Subcutaneous abdominal adipose tissue (tissue), 5 donors: ENCODE data around the gene ITPR1.

Source experiments
- H3K27ac ChIP-seq: one replicate; pipeline ENCODE4 v1.7.0; 2013; ENCODE audit warnings: low read depth, mild to moderate bottlenecking, inconsistent platforms, low read length, moderate library complexity
- H3K27me3 ChIP-seq, 5 donors: one replicate each; pipeline ENCODE4 v1.7.0; 2013; ENCODE audit warnings: low read length in 5 of 5, inconsistent platforms in 1 of 5; ENCODE audit not compliant: control insufficient read depth in 5 of 5, insufficient read depth in 4 of 5
- H3K36me3 ChIP-seq, 5 donors: one replicate each; pipeline ENCODE4 v1.7.0; 2013; ENCODE audit warnings: low read length in 5 of 5; ENCODE audit not compliant: control insufficient read depth in 5 of 5, insufficient read depth in 5 of 5
- H3K4me1 ChIP-seq, 5 donors: one replicate each; pipeline ENCODE4 v1.7.0; 2013; ENCODE audit warnings: low read length in 5 of 5, mild to moderate bottlenecking in 3 of 5, moderate library complexity in 1 of 5; ENCODE audit not compliant: control insufficient read depth in 5 of 5, insufficient read depth in 5 of 5
- H3K4me3 ChIP-seq, 5 donors: one replicate each; pipeline ENCODE4 v1.7.0; 2013; ENCODE audit warnings: low read length in 5 of 5, low read depth in 1 of 5
- H3K9ac ChIP-seq, 5 donors: one replicate each; pipeline ENCODE4 v1.7.0; 2013; ENCODE audit warnings: low read length in 5 of 5, mild to moderate bottlenecking in 4 of 5, moderate library complexity in 3 of 5
- H3K9me3 ChIP-seq, 5 donors: one replicate each; pipeline ENCODE4 v1.7.0; 2013; ENCODE audit warnings: low read length in 5 of 5; ENCODE audit not compliant: control insufficient read depth in 5 of 5
- donor health status: healthy.
- donor health status: healthy.
- donor health status: healthy.
- donor health status: healthy.
- donor health status: healthy.

ITPR1 gene

DNA sequence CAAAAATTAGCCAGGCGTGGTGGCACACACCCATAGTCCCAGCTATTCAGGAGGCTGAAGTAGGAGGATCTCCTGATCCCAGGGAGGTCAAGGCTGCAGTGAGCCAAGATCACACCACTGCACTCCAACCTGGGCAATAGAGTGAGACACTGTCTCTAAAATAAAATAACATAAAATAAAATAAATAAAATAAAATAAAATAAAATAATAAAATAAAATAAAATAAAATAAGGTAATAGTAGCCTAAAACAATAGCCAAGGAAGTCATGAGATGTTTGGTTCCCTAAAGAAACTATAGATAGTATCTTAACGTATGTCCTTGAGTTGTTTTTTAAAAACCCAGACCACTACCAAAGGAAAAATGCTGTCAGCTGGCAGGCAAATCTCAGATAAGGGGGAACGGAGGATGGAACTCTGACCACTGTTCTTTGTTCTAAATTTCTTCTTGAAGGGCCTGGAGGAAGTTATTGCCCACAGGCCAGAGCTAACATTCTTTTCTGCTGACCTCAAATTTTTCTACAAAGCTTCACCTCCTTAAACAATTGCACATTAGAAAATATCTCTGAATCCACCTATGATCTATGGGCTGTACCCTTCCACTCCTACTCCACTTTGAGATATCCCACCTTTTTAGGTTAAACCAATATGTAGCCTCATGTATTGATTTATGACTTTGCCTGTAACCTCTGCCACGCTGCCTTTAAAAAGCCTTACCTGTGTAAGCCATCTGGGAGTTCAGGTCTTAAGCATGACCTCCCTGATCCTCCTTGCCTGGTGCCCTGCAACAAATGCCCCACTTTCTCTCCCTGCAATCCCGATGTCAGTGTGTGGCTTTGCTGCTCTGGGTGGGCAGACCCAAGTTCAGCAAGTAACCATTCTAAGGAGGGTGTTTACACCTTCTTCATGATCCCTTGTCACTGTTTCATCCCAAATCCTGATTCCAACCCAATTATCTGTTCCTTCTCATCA lies 359.9 kb downstream of the ITPR1 start:
- no peaks in the 10 kb centered on the region for H3K9me3 ChIP-seq
- H3K9ac ChIP-seq, result no peak overlapping the region
- no peaks in the 10 kb centered on the region for H3K27me3 ChIP-seq
- peaks cover 0 to 3% (median 0%) of the 10 kb centered on the region in 5 donors for H3K4me1 ChIP-seq
- H3K36me3 ChIP-seq, result no peaks in the 10 kb centered on the region
- no peak overlapping the region for H3K27ac ChIP-seq
- no peak overlapping the region for H3K4me3 ChIP-seq

GRCh38 chr3:4853749-4854140 lies 360.6 kb downstream of the ITPR1 start:
- Histone ChIP-seq H3K4me3 (no peak overlapping the region), H3K27me3 (no peaks in the 10 kb centered on the region), H3K4me1 (peaks cover 0 to 3% (median 0%) of the 10 kb centered on the region in 5 donors), H3K9me3 (no peaks in the 10 kb centered on the region), H3K9ac (no peak overlapping the region), H3K36me3 (no peaks in the 10 kb centered on the region), H3K27ac (no peak overlapping the region)

GRCh38 chr3:4855676-4856075 lies 362.5 kb downstream of the ITPR1 start:
- Histone ChIP-seq H3K27me3 (no peaks in the 10 kb centered on the region), H3K9ac (no peak overlapping the region), H3K9me3 (peaks cover 0 to 5% (median 0%) of the 10 kb centered on the region in 5 donors), H3K4me1 (peaks cover 0 to 3% (median 0%) of the 10 kb centered on the region in 5 donors), H3K4me3 (no peak overlapping the region), H3K27ac (no peak overlapping the region), H3K36me3 (no peaks in the 10 kb centered on the region)

DNA sequence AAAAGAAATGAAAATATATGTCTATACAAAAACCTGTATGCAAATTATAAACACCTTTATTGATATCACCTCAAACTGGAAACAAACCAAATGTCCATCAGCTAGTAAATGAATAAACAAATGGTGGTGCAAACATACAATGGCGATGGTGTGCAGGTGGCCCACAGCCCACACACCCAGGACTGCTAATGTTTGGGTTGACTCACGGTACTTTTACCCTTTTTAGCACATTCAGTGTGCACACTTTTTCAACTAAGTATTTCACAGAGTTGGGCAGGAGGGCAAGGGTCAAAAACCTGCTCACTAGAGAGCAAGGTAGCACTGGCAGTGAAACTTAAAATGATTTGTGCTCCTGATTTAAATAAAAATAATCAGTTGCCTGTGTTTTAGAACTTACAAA lies 363.0 kb downstream of the ITPR1 start:
- Histone ChIP-seq H3K4me1 (peaks cover 0 to 3% (median 0%) of the 10 kb centered on the region in 5 donors), H3K36me3 (no peaks in the 10 kb centered on the region), H3K9me3 (peaks cover 0 to 6% (median 3%) of the 10 kb centered on the region in 5 donors), H3K9ac (no peak overlapping the region), H3K4me3 (no peak overlapping the region), H3K27ac (no peak overlapping the region), H3K27me3 (no peaks in the 10 kb centered on the region)

DNA sequence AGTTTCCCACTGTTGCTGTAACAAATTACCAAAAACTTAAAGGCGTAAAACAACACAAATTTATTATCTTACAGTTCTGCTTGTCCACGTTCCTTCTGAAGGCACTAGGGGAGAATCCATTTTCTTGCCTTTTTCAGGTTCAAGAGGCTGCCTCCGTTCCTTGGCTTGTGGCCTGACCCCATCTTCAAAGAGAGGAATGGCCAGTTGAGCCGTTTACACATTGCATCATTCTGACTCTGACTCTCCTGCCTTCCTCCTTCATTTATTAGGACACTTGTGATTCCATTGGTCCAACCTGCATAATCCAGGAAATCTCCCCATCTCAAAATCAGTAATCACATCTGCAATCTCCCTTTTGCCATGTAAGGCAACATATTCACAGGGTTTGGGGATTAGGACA lies 363.4 kb downstream of the ITPR1 start:
- no peak overlapping the region for H3K27ac ChIP-seq
- H3K27me3 ChIP-seq, result no peaks in the 10 kb centered on the region

DNA sequence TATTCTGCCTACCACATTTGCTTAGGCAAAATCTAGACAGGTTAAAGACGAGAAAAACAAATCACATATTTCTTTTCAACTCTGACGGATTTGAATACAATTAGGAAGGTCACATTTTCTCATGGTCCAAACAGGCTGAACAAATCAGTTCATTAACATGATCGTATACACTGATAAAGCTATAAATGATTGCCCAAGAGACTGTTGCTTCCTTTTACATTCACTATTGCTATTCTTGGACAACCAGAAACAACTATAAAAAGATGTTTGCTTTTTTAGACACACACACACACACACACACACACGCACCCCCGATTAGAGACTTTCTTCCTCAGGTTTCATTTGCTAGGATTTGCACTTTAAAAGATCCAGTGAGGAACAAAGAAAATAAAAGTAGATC lies 363.8 kb downstream of the ITPR1 start:
- no peak overlapping the region for H3K9ac ChIP-seq
- H3K27me3 ChIP-seq, result no peaks in the 10 kb centered on the region
- no peak overlapping the region for H3K27ac ChIP-seq
- peaks cover 0 to 3% (median 0%) of the 10 kb centered on the region in 5 donors for H3K4me1 ChIP-seq
- peaks cover 0 to 11% (median 5%) of the 10 kb centered on the region in 5 donors for H3K9me3 ChIP-seq
- H3K4me3 ChIP-seq, result no peak overlapping the region
- H3K36me3 ChIP-seq, result no peaks in the 10 kb centered on the region

More for the DNA sequence above, 363.4 kb downstream of the ITPR1 start:
- no peak overlapping the region for H3K9ac ChIP-seq
- H3K4me1 ChIP-seq, result peaks cover 0 to 3% (median 0%) of the 10 kb centered on the region in 5 donors
- no peaks in the 10 kb centered on the region for H3K36me3 ChIP-seq
- peaks cover 0 to 10% (median 5%) of the 10 kb centered on the region in 5 donors for H3K9me3 ChIP-seq
- H3K4me3 ChIP-seq, result no peak overlapping the region

- peaks cover 0 to 11% (median 5%) of the 10 kb centered on the region in 5 donors for H3K9me3 ChIP-seq
- H3K4me1 ChIP-seq, result peaks cover 0 to 3% (median 0%) of the 10 kb centered on the region in 5 donors
Measured at GRCh38 chr3:4859788-4860187, 366.6 kb downstream of the ITPR1 start.

GRCh38 chr3:4862973-4863372 lies 369.8 kb downstream of the ITPR1 start:
- no peak overlapping the region for H3K9ac ChIP-seq
- H3K36me3 ChIP-seq, result no peaks in the 10 kb centered on the region
- peaks cover 0 to 11% (median 5%) of the 10 kb centered on the region in 5 donors for H3K9me3 ChIP-seq
- H3K27me3 ChIP-seq, result no peaks in the 10 kb centered on the region
- H3K4me1 ChIP-seq, result peaks cover 6 to 18% (median 15%) of the 10 kb centered on the region in 5 donors
- H3K27ac ChIP-seq, result no peak overlapping the region
- no peak overlapping the region for H3K4me3 ChIP-seq

More at GRCh38 chr3:4859788-4860187, 366.6 kb downstream of the ITPR1 start:
- no peaks in the 10 kb centered on the region for H3K27me3 ChIP-seq
- H3K4me3 ChIP-seq, result no peak overlapping the region
- H3K36me3 ChIP-seq, result no peaks in the 10 kb centered on the region
- H3K27ac ChIP-seq, result no peak overlapping the region
- no peak overlapping the region for H3K9ac ChIP-seq

- no peak overlapping the region for H3K27ac ChIP-seq
- peaks cover 0 to 11% (median 5%) of the 10 kb centered on the region in 5 donors for H3K9me3 ChIP-seq
- no peak overlapping the region for H3K9ac ChIP-seq
- no peaks in the 10 kb centered on the region for H3K36me3 ChIP-seq
- H3K4me1 ChIP-seq, result peaks cover 9 to 27% (median 23%) of the 10 kb centered on the region in 5 donors
- H3K4me3 ChIP-seq, result no peak overlapping the region
- H3K27me3 ChIP-seq, result no peaks in the 10 kb centered on the region
Measured at GRCh38 chr3:4864503-4864902, 371.4 kb downstream of the ITPR1 start.

DNA sequence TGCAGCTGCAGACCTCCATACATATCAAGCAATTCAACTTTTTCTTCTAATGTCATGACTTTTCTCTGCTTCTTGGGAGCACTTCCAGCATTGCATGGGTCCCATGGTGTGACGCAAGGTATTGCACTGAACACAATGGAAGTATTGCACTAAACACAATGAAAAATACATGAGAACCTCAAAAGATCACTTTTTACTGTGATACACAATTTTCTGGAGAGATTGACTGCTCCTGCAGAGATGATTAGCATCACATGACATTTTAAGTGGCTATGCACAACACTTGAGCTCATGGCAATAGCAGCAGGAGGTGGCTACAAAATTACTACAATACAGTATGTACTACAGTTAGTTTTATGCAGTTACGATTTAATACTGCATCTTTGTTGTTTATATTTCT lies 372.6 kb downstream of the ITPR1 start:
- Histone ChIP-seq H3K27ac (no peak overlapping the region), H3K9me3 (peaks cover 0 to 9% (median 5%) of the 10 kb centered on the region in 5 donors), H3K36me3 (no peaks in the 10 kb centered on the region), H3K4me3 (no peak overlapping the region), H3K9ac (no peak overlapping the region), H3K27me3 (no peaks in the 10 kb centered on the region), H3K4me1 (peaks cover 9 to 27% (median 23%) of the 10 kb centered on the region in 5 donors)
